Progenitor cell of endocrine pancreas (in vitro differentiated cells): ENCODE data around the gene KLK8. TPM values are rescaled to one million over a fixed set of nuclear protein-coding genes. Genes with fewer than 3 reads are reported as not detected.

Experiments
- DNase-seq: peaks from one replicate; pipeline ENCODE4 v3.0.0; 2021; ENCODE audit warnings: low spot score; ENCODE audit not compliant: unreplicated experiment
- H3K27ac Mint-ChIP-seq: 2 replicates; pipeline ENCODE4 v1.8.0; 2021; ENCODE audit warnings: mild to moderate bottlenecking, moderate library complexity, mixed read lengths
- H3K27me3 Mint-ChIP-seq: 2 replicates; pipeline ENCODE4 v1.8.0; 2021; ENCODE audit warnings: mixed read lengths
- H3K36me3 Mint-ChIP-seq: 2 replicates; pipeline ENCODE4 v1.8.0; 2022; ENCODE audit warnings: mixed read lengths; ENCODE audit not compliant: insufficient read depth
- H3K4me1 Mint-ChIP-seq: 2 replicates; pipeline ENCODE4 v1.8.0; 2021; ENCODE audit warnings: low read depth, mixed read lengths
- H3K4me3 Mint-ChIP-seq: 2 replicates; pipeline ENCODE4 v1.8.0; 2021; ENCODE audit warnings: low read depth, mild to moderate bottlenecking, moderate library complexity, mixed read lengths
- H3K9me3 Mint-ChIP-seq: 2 replicates; pipeline ENCODE4 v1.8.0; 2021; ENCODE audit warnings: low read depth, mixed read lengths
- CTCF ChIP-seq: fragments of 200-600 bp; sonication (generic); IDR thresholded peaks from one replicate; pipeline ENCODE4 v1.5.0; 2021; ENCODE audit warnings: antibody characterized with exemption, mild to moderate bottlenecking; ENCODE audit not compliant: unreplicated experiment
- total RNA-seq: library from RNA; stranded (reverse); gene quantifications from 2 replicates; pipeline ENCODE4 v1.2.1, GENCODE V29; 2021

Gene KLK8
- total RNA-seq, 1 donor from 2014 or later, result not detected

GRCh38 chr19:50969413-50969760, 32.0 kb downstream of the KLK8 start, which contains the start of gene KLK6:
TSS of gene KLK6 (minus strand) at chr19:50969591. CDS start at chr19:50968104, 1,487 bp downstream.
- DNase-seq, result no peak
- H3K27ac Mint-ChIP-seq, result no peak within 1 kb of the TSS
- TF ChIP-seq CTCF, result no peak
- peaks cover under 1% of the 10 kb centered on the region for H3K4me1 Mint-ChIP-seq
- H3K4me3 Mint-ChIP-seq, result no peak within 1 kb of the TSS
- peaks cover 33% of the 10 kb centered on the region for H3K27me3 Mint-ChIP-seq
- no peaks in the 10 kb centered on the region for H3K9me3 Mint-ChIP-seq
- H3K36me3 Mint-ChIP-seq, result no peaks in the 10 kb centered on the region

- H3K36me3 Mint-ChIP-seq, result no peaks in the 10 kb centered on the region
- H3K27ac Mint-ChIP-seq, result no peak overlapping the region
- no peaks in the 10 kb centered on the region for H3K4me1 Mint-ChIP-seq
- no peak overlapping the region for H3K4me3 Mint-ChIP-seq
- DNase-seq, result no peak
- no peaks in the 10 kb centered on the region for H3K9me3 Mint-ChIP-seq
- no peak for TF ChIP-seq CTCF
- H3K27me3 Mint-ChIP-seq, result peaks cover 38% of the 10 kb centered on the region
Measured at GRCh38 chr19:50968716-50969412, 32.5 kb downstream of the KLK8 start.

- TF ChIP-seq CTCF, result no peak
- Mint-ChIP-seq H3K4me1 (no peaks in the 10 kb centered on the region), H3K9me3 (no peaks in the 10 kb centered on the region), H3K27ac (no peak overlapping the region), H3K4me3 (no peak overlapping the region), H3K36me3 (no peaks in the 10 kb centered on the region), H3K27me3 (peaks cover 42% of the 10 kb centered on the region)
- no peak for DNase-seq
Measured at GRCh38 chr19:50967929-50968715, 33.3 kb downstream of the KLK8 start.

GRCh38 chr19:50964266-50964665, 37.1 kb downstream of the KLK8 start:
- no peak overlapping the region for H3K4me3 Mint-ChIP-seq
- no peak for TF ChIP-seq CTCF
- no peaks in the 10 kb centered on the region for H3K36me3 Mint-ChIP-seq
- H3K27ac Mint-ChIP-seq, result no peak overlapping the region
- peaks cover 53% of the 10 kb centered on the region for H3K27me3 Mint-ChIP-seq
- no peaks in the 10 kb centered on the region for H3K9me3 Mint-ChIP-seq
- no peaks in the 10 kb centered on the region for H3K4me1 Mint-ChIP-seq
- no peak for DNase-seq

GRCh38 chr19:50963381-50963780, 38.0 kb downstream of the KLK8 start:
- no peaks in the 10 kb centered on the region for H3K9me3 Mint-ChIP-seq
- DNase-seq, result no peak
- no peaks in the 10 kb centered on the region for H3K4me1 Mint-ChIP-seq
- H3K36me3 Mint-ChIP-seq, result no peaks in the 10 kb centered on the region
- H3K27me3 Mint-ChIP-seq, result peaks cover 62% of the 10 kb centered on the region
- no peak for TF ChIP-seq CTCF
- H3K27ac Mint-ChIP-seq, result no peak overlapping the region
- no peak overlapping the region for H3K4me3 Mint-ChIP-seq
